CD1c-positive myeloid dendritic cell (primary cell): ENCODE data around the gene CNTNAP5.

Experiments used
- DNase-seq: peaks from one replicate; pipeline ENCODE4 v3.0.0-alpha.2; 2016; ENCODE audit errors: extremely low spot score

The CNTNAP5 gene

DNA sequence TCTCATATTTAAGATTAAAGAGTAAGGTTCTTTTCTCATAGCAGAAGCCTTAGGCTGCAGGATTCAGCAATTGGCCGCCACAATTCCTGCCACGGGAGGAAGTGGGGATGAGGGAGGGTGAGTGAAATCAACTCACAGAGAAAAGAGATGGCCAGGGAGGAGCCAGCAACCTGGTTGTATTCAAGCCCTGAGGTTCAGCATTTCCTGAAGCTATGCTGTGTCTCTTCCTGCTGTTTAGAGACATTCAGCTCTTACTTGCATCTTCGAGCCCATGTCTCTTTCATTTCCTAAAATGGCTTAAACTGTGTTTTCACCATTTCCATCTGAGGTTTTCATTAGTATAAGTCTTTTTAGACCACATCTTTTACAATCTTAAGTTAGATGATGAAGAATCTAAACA is 522.6 kb downstream of the CNTNAP5 start:
- no peak for DNase-seq

GRCh38 chr2:124558277-124558905 is 533.3 kb downstream of the CNTNAP5 start:
- DNase-seq = no peak

DNA sequence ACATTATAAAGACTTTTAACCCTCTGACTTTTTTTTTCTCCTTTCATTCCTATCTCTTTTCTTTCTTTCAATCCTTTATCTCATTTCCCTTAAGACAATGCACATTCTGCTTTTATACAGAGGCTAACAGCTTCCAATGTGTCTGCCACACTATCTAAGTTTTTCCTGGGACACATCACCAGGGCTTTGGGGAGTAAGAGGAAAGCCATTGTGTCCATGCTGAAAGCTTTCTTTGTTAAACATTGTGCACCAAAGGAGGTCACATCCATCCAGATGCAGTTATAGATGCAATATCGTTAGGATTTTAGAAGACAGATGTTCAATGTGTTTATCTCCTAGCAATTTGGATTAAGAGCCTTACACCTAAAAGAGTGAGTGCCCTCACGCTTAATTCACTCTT is 534.1 kb downstream of the CNTNAP5 start:
- no peak for DNase-seq

DNA sequence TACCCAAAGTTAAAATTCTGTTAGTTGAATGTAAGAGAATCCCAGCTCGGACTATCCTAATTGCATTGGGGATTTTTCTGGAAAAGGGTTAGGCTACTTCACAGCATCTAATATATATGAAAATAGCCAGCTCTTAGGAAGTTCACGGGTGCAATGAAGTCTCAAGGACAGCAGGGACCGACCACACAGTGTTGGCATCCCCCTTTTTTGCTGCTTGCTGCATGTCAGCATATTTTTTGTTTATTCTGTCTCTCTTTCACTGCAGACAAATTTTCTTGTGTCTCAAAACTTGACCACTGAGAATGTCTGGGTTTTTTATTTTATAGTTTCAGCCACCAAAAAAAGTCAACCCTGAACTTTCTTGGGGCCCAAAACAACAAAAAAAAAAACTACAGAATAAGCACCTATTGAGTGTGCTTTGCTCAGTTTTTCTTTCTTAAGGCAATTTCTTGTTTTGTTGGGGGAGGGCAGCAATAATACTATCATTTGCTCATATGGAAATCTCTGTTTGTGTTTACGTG is 535.6 kb downstream of the CNTNAP5 start:
- DNase-seq = no peak

DNA sequence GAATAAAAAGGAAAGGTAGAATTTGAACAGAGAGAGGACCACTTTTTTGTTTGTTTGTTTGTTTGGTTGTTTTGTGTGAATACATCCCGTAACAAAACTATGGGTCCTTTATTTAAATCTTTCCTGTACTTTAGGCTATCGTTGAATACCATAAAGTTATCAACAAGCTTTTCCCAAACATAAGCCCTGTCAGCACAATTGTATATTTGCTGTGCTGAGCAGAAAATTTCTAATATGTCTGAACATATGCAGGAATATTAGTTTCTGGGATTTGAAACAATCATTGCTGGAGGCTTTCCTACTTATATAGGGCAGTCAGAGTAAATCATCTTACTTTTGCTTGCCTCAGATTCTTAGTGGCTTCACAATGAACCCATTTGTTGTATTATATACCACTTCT is 536.4 kb downstream of the CNTNAP5 start:
- DNase-seq = no peak

- DNase-seq = no peak
These were observed 538.3 kb downstream of the CNTNAP5 start for GRCh38 chr2:124563426-124563825.

- DNase-seq = no peak
These were observed 541.5 kb downstream of the CNTNAP5 start for GRCh38 chr2:124566518-124566970.

- no peak for DNase-seq
These were observed 545.8 kb downstream of the CNTNAP5 start for GRCh38 chr2:124570872-124571271.

DNA sequence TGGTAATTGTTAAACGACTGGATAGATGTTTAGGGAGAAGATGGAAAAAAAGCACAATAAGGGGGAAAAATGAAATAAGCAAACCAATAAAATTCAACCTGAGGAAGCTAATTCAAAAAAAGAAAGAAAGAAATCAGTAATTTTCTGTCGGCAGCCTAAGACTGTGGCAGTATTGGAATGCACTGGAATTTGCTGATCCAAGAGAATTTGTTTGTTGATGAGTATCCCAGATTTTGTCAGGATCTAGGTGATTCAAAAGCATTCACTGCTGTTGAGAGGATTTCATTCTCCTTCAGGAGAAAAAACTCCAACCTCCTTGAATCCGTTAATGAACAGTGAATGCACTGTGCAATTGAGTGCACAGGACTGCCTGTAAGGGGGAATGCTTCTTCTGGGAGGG is 546.7 kb downstream of the CNTNAP5 start:
- DNase-seq = no peak

DNA sequence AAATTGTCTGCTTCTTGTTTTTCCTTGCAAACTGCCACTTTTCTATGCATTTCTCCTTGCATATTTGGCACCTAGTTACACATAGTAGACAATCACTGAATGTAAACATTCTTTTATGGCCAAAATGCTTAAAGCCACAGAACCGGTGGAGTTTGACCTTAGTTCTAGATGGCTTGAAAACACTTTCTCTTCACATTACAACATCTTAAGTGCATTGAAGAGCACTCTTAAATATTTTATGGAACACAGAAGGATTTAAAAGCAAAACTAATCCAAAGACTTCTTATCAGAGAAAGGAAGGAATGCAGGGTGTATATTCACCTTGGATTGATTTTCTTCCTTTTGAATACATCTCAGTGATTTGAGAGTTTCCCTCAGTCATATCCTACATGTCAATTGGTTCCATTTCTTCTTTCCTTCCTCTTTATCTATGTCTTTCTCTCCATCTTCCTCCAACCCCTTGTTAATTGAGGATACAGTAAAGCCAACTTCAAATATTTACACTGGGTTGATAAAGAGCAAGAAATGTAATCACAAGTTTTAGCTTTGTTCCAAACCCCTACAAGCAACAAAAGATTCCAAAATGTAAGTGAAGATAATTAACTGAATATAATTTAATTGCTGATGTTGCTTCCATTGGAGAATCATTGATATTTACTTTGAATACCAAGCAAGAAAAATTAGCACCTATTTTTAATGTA is 548.0 kb downstream of the CNTNAP5 start:
- no peak for DNase-seq

- DNase-seq = no peak
These were observed 550.4 kb downstream of the CNTNAP5 start for GRCh38 chr2:124575497-124575896.

DNA sequence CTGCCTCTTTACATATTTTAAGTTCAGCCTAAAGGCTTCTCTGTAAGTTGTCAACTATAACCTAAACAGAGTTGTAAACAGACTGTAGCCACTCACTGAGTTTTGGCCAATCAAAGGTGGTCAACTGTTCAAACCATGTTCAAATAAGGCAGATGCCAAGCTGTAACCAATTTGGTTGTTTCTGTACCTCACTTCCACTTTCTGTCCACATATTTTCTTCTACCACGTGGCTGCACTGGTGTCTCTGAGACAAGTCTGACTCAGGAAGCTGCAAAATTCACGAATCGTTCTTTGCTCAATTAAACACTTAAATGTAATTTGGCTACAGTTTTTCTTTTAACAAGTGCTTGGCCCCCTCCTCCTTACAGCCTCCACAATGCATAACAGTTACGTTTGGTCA is 555.2 kb downstream of the CNTNAP5 start:
- DNase-seq = no peak

GRCh38 chr2:124582387-124582786 is 557.3 kb downstream of the CNTNAP5 start:
- no peak for DNase-seq

DNA sequence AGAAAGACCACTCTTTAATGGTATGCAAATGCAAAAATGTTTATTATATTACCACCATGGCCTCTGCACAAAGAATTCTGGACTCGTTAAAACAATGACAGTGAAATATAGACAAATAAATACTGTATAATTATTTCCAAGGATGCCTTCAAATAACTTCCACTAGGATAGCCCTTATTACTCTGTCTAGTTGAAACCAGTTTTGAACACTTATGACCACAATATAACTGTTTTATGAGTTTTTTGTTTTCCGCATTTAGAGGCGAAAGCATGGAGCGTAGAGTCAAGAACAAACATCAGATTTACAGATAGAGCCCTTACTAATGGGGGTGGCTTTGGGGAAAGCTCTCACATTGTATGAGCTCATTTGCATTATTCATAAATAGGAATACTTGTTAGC is 559.5 kb downstream of the CNTNAP5 start:
- no peak for DNase-seq

- DNase-seq = no peak
These were observed 560.2 kb downstream of the CNTNAP5 start for GRCh38 chr2:124585277-124585676.

- DNase-seq = no peak
These were observed 561.1 kb downstream of the CNTNAP5 start for GRCh38 chr2:124586210-124586609.

GRCh38 chr2:124586835-124587234 is 561.7 kb downstream of the CNTNAP5 start:
- no peak for DNase-seq

DNA sequence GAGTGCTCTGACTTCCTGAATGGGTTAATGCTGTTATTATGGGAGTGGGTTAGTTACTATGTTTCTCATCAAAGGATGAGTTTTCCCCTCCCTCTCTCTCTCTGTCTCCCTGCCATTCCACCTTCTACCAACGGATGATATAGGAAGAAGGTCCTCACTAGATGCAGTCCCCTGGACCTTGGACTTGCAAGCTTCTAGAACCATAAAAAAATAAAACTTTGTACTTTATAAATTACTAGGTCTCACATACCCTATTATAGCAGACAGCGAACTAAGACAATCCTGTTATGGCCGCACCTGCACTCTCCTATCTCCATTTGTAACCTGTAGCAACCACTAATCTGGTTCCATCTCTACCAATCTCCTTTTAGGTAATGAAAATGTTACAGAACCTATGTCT is 564.9 kb downstream of the CNTNAP5 start:
- no peak for DNase-seq

DNA sequence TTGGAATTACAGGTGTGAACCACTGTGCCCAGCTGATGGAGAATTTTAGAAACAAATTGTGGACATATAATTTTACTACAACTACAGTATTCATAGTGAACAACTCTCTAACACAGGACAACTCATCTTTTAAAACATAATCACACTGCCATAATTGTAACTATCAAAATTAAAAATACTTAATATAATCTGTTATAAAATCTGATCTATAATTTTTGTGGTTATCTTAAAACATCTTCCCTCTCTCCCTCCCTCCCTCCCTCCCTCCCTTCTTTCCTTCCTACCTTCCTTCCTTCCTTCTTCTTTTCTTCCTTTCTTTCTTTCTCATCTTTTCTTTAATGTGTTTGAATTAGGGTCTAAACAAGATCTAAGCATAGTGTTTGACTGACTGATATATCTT is 577.7 kb downstream of the CNTNAP5 start:
- DNase-seq = no peak

DNA sequence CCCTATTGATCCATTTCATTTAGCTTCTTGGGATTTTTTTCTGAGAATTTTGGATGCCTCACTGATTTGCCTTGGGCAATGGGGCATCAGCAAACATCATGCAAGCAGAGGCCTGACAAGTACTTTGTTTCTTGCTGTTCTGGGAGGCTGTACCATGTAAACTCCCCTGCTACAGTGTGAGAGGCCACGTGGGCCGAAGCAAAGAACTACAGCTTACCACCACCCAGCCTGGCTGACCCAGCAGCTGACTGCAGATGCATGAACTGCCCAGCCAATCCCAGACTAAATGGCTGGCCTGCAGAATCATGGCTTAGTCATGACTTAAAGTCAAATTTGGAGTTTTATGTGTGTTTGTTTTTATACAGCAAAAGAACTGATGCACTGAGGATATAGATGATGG is 579.9 kb downstream of the CNTNAP5 start:
- DNase-seq = no peak

DNA sequence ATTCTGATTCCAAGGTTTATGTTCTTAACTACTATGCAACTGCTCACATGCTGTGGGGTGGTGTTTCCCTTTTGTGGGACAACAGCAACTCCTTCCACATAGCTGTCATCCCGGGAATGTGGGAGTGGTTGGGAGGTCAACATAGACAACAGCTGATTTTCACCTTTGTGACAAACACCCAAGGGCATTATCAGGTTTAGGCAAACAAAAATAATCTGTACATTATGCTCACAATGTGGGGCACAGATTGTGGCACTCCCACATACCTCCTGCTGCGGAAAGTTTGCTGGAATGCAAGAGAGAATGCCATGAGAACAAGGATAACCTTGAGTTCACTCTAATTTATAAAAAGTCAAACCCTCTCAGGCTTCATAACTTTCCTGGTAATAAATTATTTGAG is 582.6 kb downstream of the CNTNAP5 start:
- DNase-seq = no peak

DNA sequence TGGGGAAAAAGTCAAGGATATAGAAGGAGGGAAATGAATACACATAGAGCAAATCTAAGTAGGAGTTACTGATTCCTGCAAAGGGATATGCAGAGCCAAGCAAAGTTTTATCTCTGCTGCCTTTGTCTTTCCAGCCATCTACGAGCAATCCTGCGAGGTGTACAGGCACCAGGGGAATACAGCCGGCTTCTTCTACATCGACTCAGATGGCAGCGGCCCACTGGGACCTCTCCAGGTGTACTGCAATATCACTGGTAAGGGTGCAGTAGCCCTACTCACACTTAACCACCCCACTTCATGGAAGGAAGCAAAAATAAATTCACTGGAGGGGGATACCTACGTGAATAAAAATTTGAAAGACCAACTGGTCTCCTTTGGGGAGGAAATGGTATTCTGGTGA is 584.6 kb downstream of the CNTNAP5 start:
- DNase-seq = no peak

GRCh38 chr2:124610141-124610540 is 585.1 kb downstream of the CNTNAP5 start:
- DNase-seq = no peak
